Measurements from ENCODE around the gene ZFAND2A. TPM values are rescaled to one million over a fixed set of nuclear protein-coding genes. Genes with fewer than 3 reads are reported as not detected.
"Not testable (repeated sequence)": the region's sequence is repeated elsewhere in the genome, so short reads cannot be mapped to it uniquely, and the experiment has no call there.

The ZFAND2A gene
- total RNA-seq, 1 experiment from 2014 or later = 14.5 TPM

GRCh38 chr7:1144269-1144771 is 15.7 kb downstream of the ZFAND2A start:
- TF ChIP-seq ZBTB43 (CRISPR knock-in tag; IDR thresholded peaks at IDR 0.05) = no peak
- TF ChIP-seq JUN (CRISPR knock-in tag; IDR thresholded peaks at IDR 0.05) = no peak
- no peak for TF ChIP-seq CREB1 (CRISPR knock-in tag; IDR thresholded peaks at IDR 0.05)
- TF ChIP-seq ZNF138 (CRISPR knock-in tag; conservative IDR thresholded peaks at IDR 0.05) = no peak
- TF ChIP-seq ETV6 (CRISPR knock-in tag; IDR thresholded peaks at IDR 0.05) = no peak
- no peak for TF ChIP-seq FOXP4 (CRISPR knock-in tag; IDR thresholded peaks at IDR 0.05)
- no peak for TF ChIP-seq AFF4 (CRISPR knock-in tag; IDR thresholded peaks at IDR 0.05; ENCODE audit: borderline replicate concordance)
- TF ChIP-seq NR2C2 (CRISPR knock-in tag; IDR thresholded peaks at IDR 0.05) = no peak
- no peak for TF ChIP-seq ATF6 (CRISPR knock-in tag; IDR thresholded peaks at IDR 0.05)
- TF ChIP-seq TEAD1 (CRISPR knock-in tag; IDR thresholded peaks at IDR 0.05) = no peak
- no peak for TF ChIP-seq PRDM15 (CRISPR knock-in tag; IDR thresholded peaks at IDR 0.05)
- TF ChIP-seq MAX (CRISPR knock-in tag; IDR thresholded peaks at IDR 0.05) = no peak
- peaks cover 2% of the 10 kb centered on the region; the same call in 1 of the 2 replicates for H3K27me3 Mint-ChIP-seq (ENCODE audit: low read depth)
- H3K4me3 Mint-ChIP-seq = no peak overlapping the region
- ChIA-PET POLR2A (no interaction called here), CTCF (interaction anchor here (1.0 to 1.6 kb wide), 2 partner anchors 79 to 151 kb away, joined by 3 to 6 read pairs; no protein-coding TSS in a partner anchor)
- H3K4me1 Mint-ChIP-seq = no peaks in the 10 kb centered on the region
- H3K9me3 Mint-ChIP-seq = no peaks in the 10 kb centered on the region
- DNase-seq (ENCODE audit: low spot score) (no peak), ATAC-seq (no peak)
- H3K36me3 Mint-ChIP-seq = no peaks in the 10 kb centered on the region
- no peak overlapping the region for H3K27ac Mint-ChIP-seq

GRCh38 chr7:1143031-1143430 is 17.0 kb downstream of the ZFAND2A start:
- DNase-seq (ENCODE audit: low spot score); H3K4me1 Mint-ChIP-seq; H3K9me3 Mint-ChIP-seq; H3K27me3 Mint-ChIP-seq (ENCODE audit: low read depth); H3K27ac Mint-ChIP-seq; H3K36me3 Mint-ChIP-seq; H3K4me3 Mint-ChIP-seq; POLR2A ChIA-PET; ATAC-seq: not testable (repeated sequence)
- CTCF ChIA-PET = interaction anchor here (1.4 to 1.6 kb wide), 2 partner anchors 40 to 150 kb away, joined by 4 to 6 read pairs; no protein-coding TSS in a partner anchor

All from WTC11 (cell line).